UCSD-AML1 (cell line): Measurements from ENCODE around the gene SSBP2.
A peak's percentile ranks its signal among the peaks of the same experiment; 100 is the strongest.
"Not testable (repeated sequence)": the region's sequence is repeated elsewhere in the genome, so short reads cannot be mapped to it uniquely, and the experiment has no call there.

Source experiments
- DNase-seq: peaks from one replicate; lab custom pipeline; 2025; ENCODE audit not compliant: unreplicated experiment; lab: John Stamatoyannopoulos, UW

Gene SSBP2

GRCh38 chr5:81679885-81680284, 71.0 kb downstream of the SSBP2 start:
- no peak for DNase-seq

DNA sequence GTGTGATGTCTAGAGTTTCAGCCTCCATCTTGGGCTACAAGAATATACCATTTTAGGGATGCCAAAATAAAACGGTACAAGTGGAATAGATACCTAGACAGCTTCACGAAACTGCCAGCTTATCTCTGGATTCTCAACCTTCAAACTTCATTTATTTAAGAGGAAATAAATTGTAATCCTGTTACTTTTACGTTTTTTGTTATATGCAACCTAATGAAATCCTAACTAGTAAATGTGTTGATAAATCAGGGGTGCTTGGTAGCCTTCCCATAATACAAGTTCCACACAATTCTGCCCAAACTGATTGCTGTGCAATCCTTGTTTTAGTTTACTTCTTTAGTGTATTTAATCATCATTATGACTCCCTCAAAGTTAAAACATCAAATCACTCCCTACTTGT, 75.5 kb downstream of the SSBP2 start:
- no peak for DNase-seq

- no peak for DNase-seq
These were observed 85.1 kb downstream of the SSBP2 start for GRCh38 chr5:81665795-81666194.

GRCh38 chr5:81660624-81661023, 90.3 kb downstream of the SSBP2 start:
- not testable (repeated sequence) for DNase-seq

DNA sequence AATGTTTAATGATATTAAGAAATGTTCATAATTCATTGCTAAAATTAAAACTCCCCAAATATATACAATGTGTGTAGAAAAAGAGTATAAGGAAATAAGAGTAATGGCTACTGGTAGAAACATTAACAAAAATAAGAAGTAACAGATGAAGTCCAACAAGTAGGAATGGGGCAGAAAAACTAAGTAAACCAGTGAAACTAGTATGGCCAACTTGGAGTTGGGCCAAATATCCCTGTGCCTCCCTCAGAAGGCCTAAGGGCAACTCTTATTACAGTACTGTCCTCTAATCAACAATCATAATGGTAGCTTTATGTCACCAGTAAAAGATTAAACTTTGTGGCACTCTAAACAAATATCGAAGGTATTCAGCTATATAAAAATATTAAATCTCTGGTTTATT, 93.5 kb downstream of the SSBP2 start:
- no peak for DNase-seq

- no peak for DNase-seq
These were observed 94.1 kb downstream of the SSBP2 start for GRCh38 chr5:81656783-81657182.

GRCh38 chr5:81650987-81651386, 99.9 kb downstream of the SSBP2 start:
- no peak for DNase-seq

DNA sequence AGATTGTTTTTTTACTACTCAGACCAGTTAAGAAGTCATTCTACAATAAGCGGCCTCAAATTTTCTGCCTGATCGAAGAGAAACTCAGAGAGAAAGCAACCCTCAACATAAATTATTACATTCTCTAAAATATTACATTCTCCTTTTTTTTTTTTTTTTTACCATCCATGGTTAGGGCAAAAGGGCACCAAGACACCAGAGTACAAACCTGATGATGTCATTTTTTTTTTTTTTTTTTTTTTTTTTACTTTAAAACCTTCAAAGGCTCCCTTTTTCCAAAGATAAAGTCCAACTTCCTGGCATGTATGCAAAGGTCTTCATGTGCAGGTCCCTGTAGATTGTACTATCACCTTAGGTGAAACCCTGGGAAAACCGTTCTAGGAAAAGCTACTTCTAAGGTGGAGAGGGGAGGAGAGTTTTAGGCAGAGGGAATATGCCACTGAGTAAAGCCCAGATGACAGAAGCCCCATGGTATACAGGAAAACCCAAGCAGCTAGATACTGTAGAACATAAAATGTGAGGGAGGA, 104.4 kb downstream of the SSBP2 start:
- DNase-seq, result no peak

- no peak for DNase-seq
These were observed 108.7 kb downstream of the SSBP2 start for GRCh38 chr5:81642210-81642609.

DNA sequence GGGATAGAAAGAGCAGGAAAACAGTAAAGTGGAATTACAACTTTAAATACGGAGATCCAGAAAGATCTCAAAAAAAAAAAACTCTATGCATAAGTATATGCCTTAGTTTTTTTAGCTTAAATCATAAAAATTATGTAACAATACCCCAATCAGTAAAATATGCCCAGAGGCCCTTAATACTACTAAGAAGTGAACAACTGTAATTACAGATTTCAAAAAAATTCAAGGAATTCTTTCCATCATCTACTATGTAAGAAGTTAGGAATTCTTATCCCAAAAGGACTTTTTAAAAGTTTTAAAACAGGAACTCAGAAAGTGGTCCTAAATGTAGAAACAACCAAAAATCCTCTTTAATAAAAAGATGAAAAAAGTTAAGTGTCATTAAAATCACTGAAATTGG, 111.3 kb downstream of the SSBP2 start:
- no peak for DNase-seq

DNA sequence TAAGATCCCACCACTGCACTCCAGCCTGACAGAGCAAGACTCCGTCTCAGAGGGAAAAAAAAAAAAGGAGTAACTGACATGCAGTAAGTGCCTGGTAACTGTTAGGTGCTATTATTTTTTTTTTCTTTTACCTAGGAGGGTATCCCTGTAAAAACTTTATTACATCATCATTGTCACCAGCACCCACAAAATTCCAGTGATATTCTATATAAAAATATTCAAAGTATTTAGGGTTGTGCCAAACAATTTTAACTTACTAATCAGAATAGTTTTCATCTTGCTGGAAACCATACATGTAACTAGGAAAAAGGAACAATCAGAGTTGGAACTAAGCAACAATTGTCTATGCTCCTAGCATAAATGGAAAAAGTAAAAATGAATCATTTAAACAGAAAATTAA, 112.4 kb downstream of the SSBP2 start:
- DNase-seq, result no peak

DNA sequence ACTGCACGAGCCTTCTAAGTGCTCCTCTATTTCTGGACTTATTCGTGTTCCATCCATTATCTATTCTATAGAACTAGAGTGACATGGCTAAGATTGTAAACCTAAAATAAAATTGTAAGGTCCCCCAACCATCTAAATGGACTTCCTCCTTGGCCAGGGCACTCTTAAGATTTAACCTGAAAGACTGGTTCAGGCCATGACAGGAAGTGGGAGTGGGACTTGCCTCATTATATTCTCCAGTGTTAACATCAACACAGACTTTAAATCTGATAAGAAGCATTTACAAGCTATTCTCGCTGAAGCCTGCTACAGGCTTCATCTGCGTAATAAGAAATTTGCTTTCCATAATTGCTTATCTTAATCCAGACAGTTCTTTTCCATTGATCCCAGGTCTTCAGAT, 117.0 kb downstream of the SSBP2 start:
- no peak for DNase-seq

DNA sequence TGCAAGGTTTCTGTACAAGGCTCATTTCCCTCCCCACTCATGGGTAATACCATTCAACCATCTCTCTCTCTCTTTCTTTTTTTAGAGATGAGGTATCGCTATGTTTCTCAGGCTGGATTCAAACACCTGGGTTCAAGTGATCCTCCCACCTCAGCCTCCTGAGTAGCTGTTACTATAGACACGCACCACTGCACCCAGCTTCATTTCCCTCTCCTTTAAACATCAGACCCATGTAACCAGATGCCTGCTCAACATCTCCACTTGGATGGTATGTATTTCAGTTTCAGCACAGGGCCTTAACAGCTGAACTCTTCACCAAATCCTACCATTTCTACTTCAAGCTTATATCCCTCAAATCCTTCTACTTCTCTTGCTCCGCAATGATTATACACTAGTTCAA, 117.4 kb downstream of the SSBP2 start:
- no peak for DNase-seq

GRCh38 chr5:81632679-81633078, 118.2 kb downstream of the SSBP2 start:
- DNase-seq, result no peak

DNA sequence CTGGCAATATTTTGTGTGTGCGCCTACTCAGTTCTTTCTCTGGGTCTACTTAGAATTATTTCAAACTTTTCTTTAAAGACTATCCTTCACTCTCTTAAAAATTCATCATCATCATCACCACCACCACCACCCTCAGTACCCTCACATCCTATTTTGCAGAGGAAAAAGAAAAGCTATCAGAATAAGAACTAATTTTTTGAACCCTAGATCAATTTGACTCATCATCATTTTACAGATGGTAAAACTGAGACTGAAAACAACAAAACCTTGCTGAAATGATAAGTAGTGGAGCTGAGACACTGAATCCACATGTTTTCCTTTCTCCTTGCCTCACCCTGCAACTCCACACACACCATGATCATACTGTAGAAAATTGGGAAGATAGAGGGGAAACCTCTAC, 119.3 kb downstream of the SSBP2 start:
- no peak for DNase-seq

DNA sequence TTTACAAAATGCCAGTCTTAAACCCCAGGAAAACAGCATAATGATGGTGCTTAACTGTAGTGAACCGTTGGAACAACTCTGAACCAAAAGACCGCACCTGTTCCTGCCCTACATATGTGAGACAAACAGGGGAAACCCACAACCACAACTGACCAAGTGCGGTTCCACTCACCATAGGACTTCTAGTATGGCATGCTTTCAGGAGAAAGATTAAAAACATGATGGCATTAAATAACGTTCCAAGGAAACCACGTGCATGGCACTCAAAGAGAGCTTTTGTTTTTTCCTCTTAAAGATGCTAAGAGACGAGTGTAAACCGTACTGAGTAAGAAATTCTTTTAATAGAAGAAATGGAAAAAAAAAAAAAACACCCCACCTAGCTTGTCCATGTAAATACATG, 119.8 kb downstream of the SSBP2 start:
- peak; percentile 22 for DNase-seq

DNA sequence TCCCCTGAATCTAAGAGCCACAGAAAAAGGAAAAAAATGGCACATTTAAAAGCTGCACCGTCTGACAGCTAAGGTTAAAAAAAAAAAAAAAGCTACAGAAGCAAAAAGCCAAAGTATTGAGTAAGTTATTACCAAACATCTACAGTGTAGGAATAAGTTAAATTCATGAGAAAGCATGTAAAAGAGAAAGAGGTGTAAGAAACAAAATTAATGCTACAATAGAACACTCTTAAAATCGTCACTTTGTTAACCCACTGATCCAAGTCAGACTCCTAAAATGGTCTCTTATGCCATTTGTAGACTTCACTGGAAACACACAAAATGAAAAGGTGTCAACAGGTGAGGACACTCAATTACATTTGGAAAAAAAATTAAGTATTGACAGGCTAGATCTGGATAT, 120.2 kb downstream of the SSBP2 start:
- DNase-seq, result no peak

DNA sequence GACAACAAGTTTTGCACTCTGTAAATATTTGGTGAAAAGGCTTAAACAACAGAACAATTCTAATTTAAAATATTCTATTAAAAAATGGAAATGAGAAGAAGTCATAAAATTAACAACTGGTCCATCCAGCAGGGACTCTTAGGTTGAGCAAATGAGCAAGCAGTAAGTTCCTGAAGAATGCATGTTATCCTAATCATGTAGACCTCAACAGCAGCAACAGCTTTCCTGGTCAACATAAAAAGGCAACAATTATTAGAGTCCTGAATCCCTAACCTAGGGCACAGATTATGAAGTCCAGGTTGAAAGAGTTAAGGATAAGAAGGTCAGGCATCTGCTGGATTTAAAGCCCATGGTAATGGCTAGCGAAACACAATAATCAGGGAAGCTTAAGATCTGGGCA, 120.9 kb downstream of the SSBP2 start:
- DNase-seq, result no peak

GRCh38 chr5:81628061-81628460, 122.8 kb downstream of the SSBP2 start:
- not testable (repeated sequence) for DNase-seq

- DNase-seq, result no peak
These were observed 124.4 kb downstream of the SSBP2 start for GRCh38 chr5:81626524-81626923.

DNA sequence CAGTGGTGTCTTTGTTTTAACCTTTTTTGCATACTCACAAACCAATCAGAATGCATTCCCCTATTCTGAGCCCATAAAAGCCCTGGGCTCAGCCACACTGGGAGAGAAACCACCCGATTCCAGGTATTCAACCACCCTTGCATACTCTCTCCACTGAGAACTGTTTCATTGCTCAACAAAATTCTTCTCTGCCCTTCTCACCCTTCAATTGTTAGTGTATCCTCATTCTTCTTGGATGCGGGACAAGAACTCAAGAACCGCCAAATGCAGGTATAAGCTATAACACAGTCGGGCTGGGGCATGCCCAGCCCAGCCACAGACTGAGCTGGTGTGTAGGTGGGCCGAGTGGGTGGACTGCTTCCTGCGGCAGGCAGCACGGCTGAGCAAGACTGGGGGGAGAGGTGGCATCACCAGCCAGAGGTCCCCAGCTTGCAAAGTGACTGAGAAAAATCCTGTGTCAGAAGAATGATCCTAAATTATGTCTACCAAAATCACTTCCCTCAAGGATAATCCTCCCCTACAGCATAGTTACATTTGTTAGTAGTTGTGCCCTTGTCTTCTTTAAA, 141.0 kb downstream of the SSBP2 start:
- no peak for DNase-seq

- DNase-seq, result no peak
These were observed 141.9 kb downstream of the SSBP2 start for GRCh38 chr5:81608976-81609375.

- DNase-seq, result no peak
These were observed 143.2 kb downstream of the SSBP2 start for GRCh38 chr5:81607693-81608092.
